HCT116 (cell line): ENCODE measurements around the gene OR13J1. TPM values are rescaled to one million over a fixed set of nuclear protein-coding genes. Genes with fewer than 3 reads are reported as not detected.

ENCODE experiments used
- ATAC-seq: fragments of 200-7000 bp; cut with Tn5 transposase; 2 replicates; pipeline ENCODE4 v1.9.1; 2020; ENCODE audit warnings: mild to moderate bottlenecking, moderate library complexity
- BruUV-seq: library from RNA; stranded (reverse); fragments of 400-500 nt; replicated peaks from 2 replicates; lab custom pipeline; 2021; lab: Mats Ljungman, UMichigan
- CTCF ChIA-PET: fragments of 300-600 bp; sonication (Branson Sonifier 250); formaldehyde crosslinking; loops from one replicate; lab custom pipeline; 2021; ENCODE audit warnings: antibody characterized with exemption; lab: Charles Lee
- POLR2A ChIA-PET: fragments of 300-600, 350-600 bp; sonication (Branson Sonifier 250); formaldehyde crosslinking; loops from one replicate; lab custom pipeline; 2021; ENCODE audit warnings: antibody characterized with exemption; lab: Charles Lee
- RAD21 ChIA-PET, 2 experiments: fragments of 300-600 bp; sonication (Branson Sonifier 250); formaldehyde crosslinking; loops; one replicate each; lab custom pipeline; 2023; ENCODE audit warnings: low total read pairs in 2 of 2; ENCODE audit not compliant: uncharacterized antibody in 2 of 2, unreplicated experiment in 2 of 2, low non-redundant PET in 1 of 2; lab: Charles Lee
- DNase-seq: peaks from one replicate; pipeline ENCODE4 v3.0.0-alpha.2; 2010; ENCODE audit warnings: low read depth, low spot score
- H2AFZ ChIP-seq: fragments of 200-600 bp; shearing (Covaris generic), sonication (generic); 2 replicates; pipeline ENCODE4 v1.6.1; 2017; ENCODE audit warnings: low read depth, mixed run types, mixed read lengths, antibody characterized with exemption, low read length; ENCODE audit not compliant: poor library complexity, severe bottlenecking
- H3K27ac ChIP-seq: 2 replicates; pipeline ENCODE4 v1.5.1; 2012; ENCODE audit warnings: low read depth, low read length
- H3K27me3 ChIP-seq: fragments of 200-600 bp; sonication (generic); 2 replicates; pipeline ENCODE4 v1.6.1; 2016; ENCODE audit warnings: mixed run types, low read length, mixed read lengths; ENCODE audit not compliant: insufficient read depth
- H3K36me3 ChIP-seq, 2 experiments: fragments of 200-500 bp in 1 of 2; fragments of 200-600 bp in 1 of 2; sonication (Bioruptor generic) in 1 of 2; sonication (generic) in 1 of 2; 2 replicates each; pipeline versions ENCODE4 v1.5.1 to v1.6.1; 2014 to 2016; ENCODE audit warnings: low read length in 2 of 2, inconsistent platforms in 1 of 2, mixed read lengths in 1 of 2, mixed run types in 1 of 2; ENCODE audit not compliant: insufficient read depth in 2 of 2, control insufficient read depth in 1 of 2
- H3K4me1 ChIP-seq, 2 experiments: fragments of 200-600 bp in 1 of 2; sonication (generic) in 1 of 2; 2 replicates each; pipeline versions ENCODE4 v1.5.1 to v1.6.1; 2012 to 2017; ENCODE audit warnings: low read length in 2 of 2, inconsistent platforms in 1 of 2, mild to moderate bottlenecking in 1 of 2, mixed read lengths in 1 of 2, mixed run types in 1 of 2, moderate library complexity in 1 of 2; ENCODE audit not compliant: insufficient read depth in 2 of 2, control insufficient read depth in 1 of 2
- H3K4me2 ChIP-seq: fragments of 200-600 bp; sonication (generic); 2 replicates; pipeline ENCODE4 v1.6.1; 2017; ENCODE audit warnings: mixed run types, low read length, mixed read lengths
- H3K4me3 ChIP-seq, 2 experiments: fragments of 200-600 bp in 1 of 2; sonication (generic) in 1 of 2; replicated peaks in 1 of 2; 2 replicates each; pipeline ENCODE4 v1.5.1; 2011 to 2016; ENCODE audit warnings: low read length in 2 of 2, control low read depth in 1 of 2, low read depth in 1 of 2, mild to moderate bottlenecking in 1 of 2, mixed read lengths in 1 of 2, mixed run types in 1 of 2
- H3K79me2 ChIP-seq: fragments of 200-600 bp; sonication (generic); 2 replicates; pipeline ENCODE4 v1.6.1; 2017; ENCODE audit warnings: mild to moderate bottlenecking, mixed run types, low read length, moderate library complexity, mixed read lengths; ENCODE audit not compliant: insufficient read depth
- H3K9ac ChIP-seq: fragments of 200-600 bp; sonication (generic); 2 replicates; pipeline ENCODE4 v1.6.1; 2016; ENCODE audit warnings: low read length, mixed read lengths
- H3K9me2 ChIP-seq: fragments of 200-600 bp; sonication (generic), shearing (Covaris generic); 2 replicates; pipeline ENCODE4 v1.6.1; 2017; ENCODE audit warnings: mixed run types, mild to moderate bottlenecking, moderate library complexity; ENCODE audit not compliant: insufficient read depth
- H3K9me3 ChIP-seq, 2 experiments: fragments of 200-500 bp in 1 of 2; fragments of 200-600 bp in 1 of 2; sonication (Bioruptor generic) in 1 of 2; sonication (generic) in 1 of 2; 2 replicates each; pipeline ENCODE4 v1.6.1; 2014 to 2017; ENCODE audit warnings: low read length in 2 of 2, mixed read lengths in 2 of 2, inconsistent platforms in 1 of 2, low read depth in 1 of 2, mild to moderate bottlenecking in 1 of 2, mixed run types in 1 of 2, moderate library complexity in 1 of 2; ENCODE audit not compliant: control insufficient read depth in 1 of 2, insufficient read depth in 1 of 2
- H4K20me1 ChIP-seq: fragments of 200-600 bp; sonication (generic), shearing (Covaris generic); 2 replicates; pipeline ENCODE4 v1.6.1; 2017; ENCODE audit warnings: mixed run types, mild to moderate bottlenecking, moderate library complexity; ENCODE audit not compliant: insufficient read depth
- CEBPB ChIP-seq: IDR thresholded peaks from 2 replicates; pipeline ENCODE4 v1.6.1; 2012; ENCODE audit warnings: low read depth
- ELF1 ChIP-seq: IDR thresholded peaks from 2 replicates; pipeline ENCODE4 v1.6.1; 2012; ENCODE audit warnings: low read depth, borderline replicate concordance
- FOSL1 ChIP-seq: IDR thresholded peaks from 2 replicates; pipeline ENCODE4 v1.6.1; 2012; ENCODE audit warnings: low read depth
- JUND ChIP-seq: IDR thresholded peaks from 2 replicates; pipeline ENCODE4 v1.6.1; 2012
- RAD21 ChIP-seq: IDR thresholded peaks from 2 replicates; pipeline ENCODE4 v1.6.1; 2012; ENCODE audit warnings: low read depth, mild to moderate bottlenecking
- REST ChIP-seq: IDR thresholded peaks from 2 replicates; pipeline ENCODE4 v1.6.1; 2012; ENCODE audit warnings: low read depth
- SIN3A ChIP-seq: IDR thresholded peaks from 2 replicates; pipeline ENCODE4 v1.6.1; 2012; ENCODE audit warnings: low read depth
- intact Hi-C: fragments of 100-400 bp; cut with micrococcal nuclease; formaldehyde crosslinking; loops from 2 replicates; pipeline ENCODE4 v1.10.0; 2022
- total RNA-seq: library from RNA; stranded (reverse); gene quantifications from one replicate; pipeline ENCODE4 v1.2.1, GENCODE V29; 2021; ENCODE audit not compliant: unreplicated experiment
- TF ChIP-seq, protein P1 (sequence below): IDR thresholded peaks from 2 replicates; pipeline ENCODE4 v1.6.1; 2012

OR13J1 gene
- total RNA-seq, 1 experiment from 2014 or later: not detected

GRCh38 chr9:35871545-35871944, 1.3 kb upstream of the OR13J1 start:
- Histone ChIP-seq H3K27ac (no peak overlapping the region), H3K9ac (no peak overlapping the region), H3K36me3 (no peaks in the 10 kb centered on the region), H3K4me3 (no peak overlapping the region), H4K20me1 (no peaks in the 10 kb centered on the region), H3K79me2 (no peaks in the 10 kb centered on the region), H3K4me1 (peaks cover 3 to 6% of the 10 kb centered on the region in 2 experiments; a peak in 2 of 4 replicates), H3K9me3 (peaks cover 1 to 5% of the 10 kb centered on the region in 2 experiments; a peak in 1 of 4 replicates), H3K4me2 (peak overlapping the region; percentile 28), H3K9me2 (no peaks in the 10 kb centered on the region), H2AFZ (no peak overlapping the region)
- DNase-seq (no peak), ATAC-seq (peak; percentile 67)
- CTCF ChIA-PET: interaction anchor here (1.8 kb wide), 1 partner anchor 11 kb away, joined by 9 read pairs; no protein-coding TSS in a partner anchor
- intact Hi-C loops: no loop called here
- TF ChIP-seq REST (no peak), SIN3A (no peak), FOSL1 (peak; percentile 36; the same call in 1 of the 2 replicates), JUND (peak; percentile 28; the same call in 1 of the 2 replicates), CEBPB (no peak), RAD21 (no peak), ELF1 (no peak)
- TF ChIP-seq, protein P1, sequence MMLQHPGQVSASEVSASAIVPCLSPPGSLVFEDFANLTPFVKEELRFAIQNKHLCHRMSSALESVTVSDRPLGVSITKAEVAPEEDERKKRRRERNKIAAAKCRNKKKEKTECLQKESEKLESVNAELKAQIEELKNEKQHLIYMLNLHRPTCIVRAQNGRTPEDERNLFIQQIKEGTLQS: no peak
- TF ChIP-seq, all 23 proteins: peak for 2
- RAD21 ChIA-PET: no interaction called here
- POLR2A ChIA-PET: no interaction called here
- BruUV-seq: no TSS peak
- H3K27me3 ChIP-seq: no peaks in the 10 kb centered on the region
